ENCODE measurements around the gene ZC3H13. TPM values are rescaled to one million over a fixed set of nuclear protein-coding genes. Genes with fewer than 3 reads are reported as not detected.

The ZC3H13 gene
- total RNA-seq, 1 donor from 2014 or later = 44.3 TPM

GRCh38 chr13:46035066-46035465 is 17.5 kb downstream of the ZC3H13 start:
- DNase-seq (ENCODE audit: extremely low spot score, unreplicated experiment) = no peak
- Mint-ChIP-seq H3K27me3 (ENCODE audit: unreplicated experiment) (no peaks in the 10 kb centered on the region), H3K9me3 (ENCODE audit: unreplicated experiment) (peaks cover 12% of the 10 kb centered on the region), H3K36me3 (ENCODE audit: unreplicated experiment) (peaks cover 48% of the 10 kb centered on the region), H3K27ac (ENCODE audit: unreplicated experiment) (no peak overlapping the region), H3K4me3 (ENCODE audit: unreplicated experiment) (no peak overlapping the region), H3K4me1 (ENCODE audit: unreplicated experiment) (peaks cover 4% of the 10 kb centered on the region)
- TF ChIP-seq, protein P1, sequence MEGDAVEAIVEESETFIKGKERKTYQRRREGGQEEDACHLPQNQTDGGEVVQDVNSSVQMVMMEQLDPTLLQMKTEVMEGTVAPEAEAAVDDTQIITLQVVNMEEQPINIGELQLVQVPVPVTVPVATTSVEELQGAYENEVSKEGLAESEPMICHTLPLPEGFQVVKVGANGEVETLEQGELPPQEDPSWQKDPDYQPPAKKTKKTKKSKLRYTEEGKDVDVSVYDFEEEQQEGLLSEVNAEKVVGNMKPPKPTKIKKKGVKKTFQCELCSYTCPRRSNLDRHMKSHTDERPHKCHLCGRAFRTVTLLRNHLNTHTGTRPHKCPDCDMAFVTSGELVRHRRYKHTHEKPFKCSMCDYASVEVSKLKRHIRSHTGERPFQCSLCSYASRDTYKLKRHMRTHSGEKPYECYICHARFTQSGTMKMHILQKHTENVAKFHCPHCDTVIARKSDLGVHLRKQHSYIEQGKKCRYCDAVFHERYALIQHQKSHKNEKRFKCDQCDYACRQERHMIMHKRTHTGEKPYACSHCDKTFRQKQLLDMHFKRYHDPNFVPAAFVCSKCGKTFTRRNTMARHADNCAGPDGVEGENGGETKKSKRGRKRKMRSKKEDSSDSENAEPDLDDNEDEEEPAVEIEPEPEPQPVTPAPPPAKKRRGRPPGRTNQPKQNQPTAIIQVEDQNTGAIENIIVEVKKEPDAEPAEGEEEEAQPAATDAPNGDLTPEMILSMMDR (IDR thresholded peaks at IDR 0.05) = no peak

- TF ChIP-seq, protein P1 (IDR thresholded peaks at IDR 0.05) = no peak
- peaks cover 57% of the 10 kb centered on the region for H3K36me3 Mint-ChIP-seq (ENCODE audit: unreplicated experiment)
- no peaks in the 10 kb centered on the region for H3K4me1 Mint-ChIP-seq (ENCODE audit: unreplicated experiment)
- no peaks in the 10 kb centered on the region for H3K27me3 Mint-ChIP-seq (ENCODE audit: unreplicated experiment)
- no peak overlapping the region for H3K27ac Mint-ChIP-seq (ENCODE audit: unreplicated experiment)
- H3K4me3 Mint-ChIP-seq (ENCODE audit: unreplicated experiment) = no peak overlapping the region
- H3K9me3 Mint-ChIP-seq (ENCODE audit: unreplicated experiment) = peaks cover 24% of the 10 kb centered on the region
- no peak for DNase-seq (ENCODE audit: extremely low spot score, unreplicated experiment)
These were observed 20.2 kb downstream of the ZC3H13 start for GRCh38 chr13:46032341-46032740.

- peaks cover 58% of the 10 kb centered on the region for H3K36me3 Mint-ChIP-seq (ENCODE audit: unreplicated experiment)
These were observed 20.8 kb downstream of the ZC3H13 start for GRCh38 chr13:46031581-46032263.

GRCh38 chr13:46025157-46025556 is 27.4 kb downstream of the ZC3H13 start:
- no peaks in the 10 kb centered on the region for H3K4me1 Mint-ChIP-seq (ENCODE audit: unreplicated experiment)
- TF ChIP-seq, protein P1 (IDR thresholded peaks at IDR 0.05) = no peak
- no peak overlapping the region for H3K4me3 Mint-ChIP-seq (ENCODE audit: unreplicated experiment)
- H3K9me3 Mint-ChIP-seq (ENCODE audit: unreplicated experiment) = peaks cover 13% of the 10 kb centered on the region
- H3K27ac Mint-ChIP-seq (ENCODE audit: unreplicated experiment) = no peak overlapping the region
- H3K27me3 Mint-ChIP-seq (ENCODE audit: unreplicated experiment) = no peaks in the 10 kb centered on the region
- DNase-seq (ENCODE audit: extremely low spot score, unreplicated experiment) = no peak
- H3K36me3 Mint-ChIP-seq (ENCODE audit: unreplicated experiment) = peaks cover 29% of the 10 kb centered on the region

More at GRCh38 chr13:46031581-46032263, 20.8 kb downstream of the ZC3H13 start:
- H3K4me3 Mint-ChIP-seq (ENCODE audit: unreplicated experiment) = no peak overlapping the region
- TF ChIP-seq, protein P1 (IDR thresholded peaks at IDR 0.05) = no peak
- no peaks in the 10 kb centered on the region for H3K27me3 Mint-ChIP-seq (ENCODE audit: unreplicated experiment)
- no peak for DNase-seq (ENCODE audit: extremely low spot score, unreplicated experiment)
- H3K9me3 Mint-ChIP-seq (ENCODE audit: unreplicated experiment) = peaks cover 24% of the 10 kb centered on the region
- H3K4me1 Mint-ChIP-seq (ENCODE audit: unreplicated experiment) = no peaks in the 10 kb centered on the region
- no peak overlapping the region for H3K27ac Mint-ChIP-seq (ENCODE audit: unreplicated experiment)

DNA sequence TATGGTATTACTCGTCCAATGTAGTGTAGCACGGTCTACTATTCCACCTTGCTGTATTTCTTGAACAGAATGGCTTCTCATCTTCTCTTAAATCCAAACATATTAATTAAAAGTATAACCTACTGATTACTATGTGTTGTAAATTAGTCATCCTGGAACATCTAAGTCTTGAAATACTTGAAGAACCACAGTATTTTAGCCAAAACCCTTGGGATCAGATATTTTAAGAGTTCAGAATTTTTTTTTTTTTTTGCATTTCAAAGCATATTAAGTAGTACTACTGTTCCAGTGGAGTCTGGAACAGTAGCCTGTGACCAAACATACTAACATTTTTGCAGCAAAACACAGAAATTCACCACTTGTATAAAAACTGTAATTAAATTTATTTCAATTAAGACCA is 30.1 kb downstream of the ZC3H13 start:
- TF ChIP-seq, protein P1 (IDR thresholded peaks at IDR 0.05) = no peak
- no peak for DNase-seq (ENCODE audit: extremely low spot score, unreplicated experiment)

More for the DNA sequence above, 30.1 kb downstream of the ZC3H13 start:
- H3K4me3 Mint-ChIP-seq (ENCODE audit: unreplicated experiment) = no peak overlapping the region
- no peaks in the 10 kb centered on the region for H3K9me3 Mint-ChIP-seq (ENCODE audit: unreplicated experiment)
- H3K27ac Mint-ChIP-seq (ENCODE audit: unreplicated experiment) = no peak overlapping the region
- no peaks in the 10 kb centered on the region for H3K4me1 Mint-ChIP-seq (ENCODE audit: unreplicated experiment)
- no peaks in the 10 kb centered on the region for H3K27me3 Mint-ChIP-seq (ENCODE audit: unreplicated experiment)
- H3K36me3 Mint-ChIP-seq (ENCODE audit: unreplicated experiment) = peaks cover 17% of the 10 kb centered on the region
